SHP77 treated with DMSO at 0.1 percent for 48 hours (cell line): Measurements from ENCODE around the gene SMAP2.
A peak's percentile ranks its signal among the peaks of the same experiment; 100 is the strongest.
"Not testable (repeated sequence)": the region's sequence is repeated elsewhere in the genome, so short reads cannot be mapped to it uniquely, and the experiment has no call there.

Source experiments
- DNase-seq: peaks from one replicate; lab custom pipeline; 2025; lab: John Stamatoyannopoulos, UW

The SMAP2 gene

DNA sequence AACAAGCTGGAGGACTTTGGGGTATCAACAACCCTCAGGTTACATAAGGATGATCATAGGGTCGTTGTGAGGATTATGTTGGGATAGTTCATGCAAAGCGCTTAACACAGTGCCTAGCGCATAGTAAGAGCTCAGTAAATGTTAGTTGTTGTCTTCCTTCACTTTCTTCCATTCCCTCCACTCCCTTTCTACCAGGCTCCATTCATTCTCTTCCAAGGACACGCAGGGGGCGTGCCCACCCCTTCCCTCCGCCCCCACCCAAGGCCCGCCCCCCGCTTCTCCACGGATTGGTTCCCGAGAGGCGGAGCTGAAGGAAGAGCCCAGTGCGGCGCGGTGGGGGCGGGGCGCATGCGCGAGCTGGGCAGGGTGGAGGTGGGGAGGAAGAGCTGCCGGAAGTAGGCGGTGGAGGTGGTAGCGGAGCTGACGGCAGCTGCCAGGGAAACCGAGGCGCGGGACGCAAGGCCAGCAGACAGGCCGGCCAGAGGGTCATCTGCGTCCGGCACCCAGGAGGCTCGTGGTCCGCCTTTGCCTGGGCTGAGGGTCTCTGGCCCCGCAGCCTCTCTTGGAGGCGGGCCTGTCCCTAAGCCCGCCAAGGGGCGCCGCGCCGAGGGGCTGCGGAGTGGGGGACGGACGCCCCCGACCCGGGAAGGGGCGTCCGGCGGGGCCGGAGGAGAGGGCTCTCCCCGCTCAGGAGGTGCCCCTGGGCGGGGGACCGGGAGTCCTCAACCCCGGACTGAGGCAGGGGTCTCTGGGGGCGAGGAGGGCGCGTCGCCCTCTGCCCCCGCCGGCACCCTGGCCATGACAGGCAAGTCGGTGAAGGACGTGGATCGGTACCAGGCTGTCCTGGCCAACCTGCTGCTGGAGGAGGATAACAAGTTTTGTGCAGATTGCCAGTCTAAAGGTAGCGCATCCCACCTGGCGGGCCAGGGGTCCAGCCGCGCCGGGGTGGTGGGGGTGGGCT, at the start of gene SMAP2:
Gene SMAP2, plus strand, starts transcription at position 405 of the 961 bp plus-strand sequence. Its CDS starts 394 bp downstream, at position 799.
- peak; percentile 77 for DNase-seq

- DNase-seq, result not testable (repeated sequence)
Measured at GRCh38 chr1:40331403-40331802, 42.1 kb upstream of the SMAP2 start.

DNA sequence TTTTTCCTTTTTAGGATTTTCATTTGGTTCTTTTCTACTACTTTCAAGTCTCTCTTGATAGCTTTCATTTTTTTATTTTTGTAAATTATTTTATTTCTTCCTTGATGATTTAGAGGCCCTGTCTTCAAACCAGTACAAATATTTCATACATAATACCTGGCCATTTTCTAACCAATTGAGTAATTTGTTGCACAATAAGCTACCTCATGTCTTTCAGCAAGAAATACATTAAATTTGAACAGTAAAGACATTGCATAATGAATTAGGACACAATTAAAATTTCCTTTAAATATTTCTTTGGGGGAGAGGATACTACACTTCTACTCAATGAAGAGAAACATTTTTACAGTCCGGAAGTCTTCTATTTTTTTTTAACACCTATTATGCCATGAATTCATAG, 40.8 kb upstream of the SMAP2 start:
- DNase-seq, result no peak

DNA sequence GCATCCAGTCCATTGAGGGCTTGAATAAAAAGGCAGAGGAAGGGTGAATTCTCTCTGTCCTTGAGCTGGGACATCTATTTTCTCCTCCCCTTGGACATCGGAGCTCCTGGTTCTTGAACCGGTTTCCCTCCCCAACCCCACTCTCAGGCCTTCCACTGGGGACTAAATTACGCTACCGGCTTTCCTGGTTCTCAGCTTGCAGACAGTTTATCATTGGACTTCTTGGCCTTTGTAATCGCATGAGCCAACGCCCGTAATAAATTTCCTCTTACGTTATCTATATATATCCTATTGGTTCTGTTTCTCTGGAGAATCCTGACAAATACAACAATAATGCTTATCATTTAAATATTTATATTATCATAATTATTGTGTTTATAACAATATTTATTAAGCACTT, 36.1 kb upstream of the SMAP2 start:
- no peak for DNase-seq

DNA sequence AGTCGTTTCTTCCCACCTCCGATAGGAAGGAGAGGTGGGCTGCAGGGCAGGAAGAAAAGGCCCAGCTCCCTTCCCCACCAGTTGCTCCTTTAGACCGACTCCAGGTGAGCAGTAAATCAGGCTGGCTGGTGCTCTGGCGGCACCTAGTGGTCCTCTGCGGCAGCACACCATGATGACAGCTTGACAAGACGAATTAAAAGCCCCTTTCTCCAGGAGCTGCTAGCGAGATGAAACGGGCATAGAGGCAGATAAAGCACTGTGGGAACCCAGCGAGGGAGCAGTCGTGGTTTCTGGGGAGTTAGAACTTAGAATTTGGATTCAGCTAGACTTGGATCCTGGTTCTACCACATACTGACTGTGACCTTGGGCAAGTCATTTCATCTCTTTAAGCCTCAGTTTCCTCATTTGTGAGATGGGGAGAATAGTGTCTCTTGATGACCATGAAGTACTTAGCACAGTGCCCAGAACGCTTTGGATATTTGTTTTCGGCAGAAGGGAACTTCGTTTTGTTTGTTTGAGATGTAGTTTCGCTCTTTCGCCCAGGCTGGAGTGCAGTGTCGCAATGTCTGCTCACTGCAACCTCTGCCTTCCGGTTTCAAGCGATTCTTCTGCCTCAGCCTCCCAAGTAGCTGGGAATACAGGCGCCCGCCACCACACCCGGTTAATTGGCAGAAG, 34.6 kb upstream of the SMAP2 start:
- DNase-seq, result peak; percentile 46

DNA sequence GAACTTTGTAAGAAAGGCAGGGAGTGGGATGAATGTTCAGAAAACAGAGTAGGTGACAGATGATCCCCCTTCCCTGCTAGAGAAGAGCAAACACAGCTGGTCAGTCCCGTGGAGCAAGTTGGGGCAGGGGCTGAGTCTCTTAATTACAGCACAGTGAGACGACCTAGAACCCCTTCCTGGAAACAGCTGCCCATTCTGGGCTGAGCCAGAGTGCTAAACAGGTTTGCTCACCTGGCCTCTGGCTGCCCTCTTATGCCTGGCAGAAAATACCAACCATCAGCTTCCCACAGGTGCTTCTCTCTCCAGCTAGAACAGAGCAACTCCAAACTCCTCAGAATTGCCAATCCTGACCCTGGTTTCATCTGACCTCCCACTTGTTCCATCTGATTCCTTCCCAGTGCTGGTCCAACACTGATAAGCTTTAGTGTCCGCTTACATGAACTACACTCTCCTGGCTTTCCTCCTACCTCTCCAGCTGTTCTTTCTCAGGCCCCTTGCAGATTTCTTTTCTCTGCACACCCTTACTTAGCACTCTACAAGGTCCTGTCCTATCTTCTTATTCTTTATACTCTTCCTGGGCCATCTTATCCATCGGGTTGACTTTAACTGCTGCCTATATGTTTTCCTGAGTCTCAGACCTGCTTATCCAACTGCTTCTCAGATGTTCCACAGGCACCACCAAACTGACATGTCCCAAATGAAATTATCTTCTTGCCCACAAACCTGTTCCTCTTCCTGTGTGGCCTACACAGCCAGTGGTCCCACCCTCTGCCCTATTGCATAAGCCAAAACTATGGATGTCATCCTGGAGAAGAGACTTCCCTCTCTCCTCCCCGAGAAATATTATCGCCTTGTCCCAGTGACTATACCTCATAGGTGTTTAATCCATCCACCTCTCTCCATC, 33.9 kb upstream of the SMAP2 start:
- DNase-seq, result no peak

DNA sequence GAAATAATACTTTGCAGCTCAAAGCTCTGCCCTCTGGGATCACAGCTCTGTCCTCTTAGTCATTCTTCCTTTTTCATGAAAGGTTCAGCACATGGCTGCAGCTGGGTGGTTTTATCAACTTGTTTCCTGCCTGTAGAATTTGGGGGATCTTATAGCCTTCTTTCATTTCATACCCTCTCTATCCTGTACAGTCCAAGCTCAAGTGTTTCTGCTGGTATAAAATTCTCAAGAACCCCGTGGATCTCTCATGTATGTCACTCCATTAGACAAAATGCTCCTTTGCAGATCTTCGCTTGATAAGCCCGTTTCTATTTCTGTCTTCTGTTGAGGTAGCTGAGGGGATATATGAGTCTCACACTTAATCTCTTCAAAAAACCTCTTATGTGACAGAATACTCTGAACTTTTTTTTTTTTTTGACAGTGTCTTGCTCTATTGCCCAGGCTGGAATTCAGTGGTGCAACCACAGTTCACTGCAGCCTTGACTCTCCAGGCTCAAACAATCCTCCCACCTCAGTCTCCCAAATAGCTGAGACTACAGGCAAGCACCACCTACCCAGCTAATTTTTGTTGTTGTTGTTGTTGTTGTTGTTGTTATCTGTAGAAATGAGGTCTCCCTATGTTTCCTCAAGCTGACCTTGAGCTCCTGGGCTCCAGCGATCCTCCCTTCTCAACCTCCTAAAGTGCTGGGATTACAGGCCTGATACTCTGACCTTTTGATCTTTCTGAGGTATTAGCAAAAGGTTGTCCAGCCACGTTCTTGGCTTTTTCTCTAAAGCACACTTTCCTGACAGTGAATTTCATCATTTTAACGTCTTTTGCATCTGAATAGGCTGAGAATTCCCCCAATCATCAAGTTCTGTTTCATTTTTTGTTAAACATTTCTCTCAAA, 31.8 kb upstream of the SMAP2 start:
- DNase-seq, result no peak

DNA sequence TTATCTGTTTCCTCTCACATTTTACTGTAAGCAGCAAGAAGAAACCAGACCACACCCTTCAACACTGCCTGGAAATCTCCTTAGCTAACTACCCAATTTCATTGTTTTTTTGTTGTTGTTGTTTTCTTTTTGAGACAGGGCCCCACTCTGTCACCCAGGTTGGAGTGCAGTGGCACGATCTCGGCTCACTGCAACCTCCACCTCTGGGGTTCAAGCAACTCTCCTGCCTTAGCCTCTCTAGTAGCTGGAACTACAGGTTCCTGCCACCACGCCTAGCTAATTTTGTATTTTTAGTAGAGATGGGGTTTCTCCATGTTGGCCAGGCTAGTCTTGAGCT, 31.2 kb upstream of the SMAP2 start:
- DNase-seq, result not testable (repeated sequence)

DNA sequence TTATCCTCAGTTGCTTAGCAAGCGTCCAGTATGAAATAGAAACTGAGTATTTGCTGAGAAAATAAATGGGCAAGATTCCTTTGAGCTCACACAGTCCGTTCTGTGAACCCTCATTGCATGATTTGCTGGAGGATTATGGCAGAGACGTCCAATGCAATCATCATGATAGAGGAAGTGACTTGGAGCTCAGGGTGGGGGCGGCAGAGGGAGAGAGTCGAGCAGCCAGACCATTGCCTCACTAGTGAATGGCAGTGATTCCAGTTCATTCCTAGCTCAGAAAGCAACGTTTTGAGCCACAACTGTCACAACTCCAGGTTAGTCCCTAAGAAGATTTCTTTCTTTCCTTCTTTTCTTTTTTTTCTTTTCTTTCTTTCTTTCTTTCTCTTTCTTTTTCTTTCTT, 28.9 kb upstream of the SMAP2 start:
- no peak for DNase-seq

GRCh38 chr1:40350391-40350790, 23.1 kb upstream of the SMAP2 start:
- DNase-seq, result no peak

- DNase-seq, result no peak
Measured at GRCh38 chr1:40351124-40351523, 22.4 kb upstream of the SMAP2 start.

DNA sequence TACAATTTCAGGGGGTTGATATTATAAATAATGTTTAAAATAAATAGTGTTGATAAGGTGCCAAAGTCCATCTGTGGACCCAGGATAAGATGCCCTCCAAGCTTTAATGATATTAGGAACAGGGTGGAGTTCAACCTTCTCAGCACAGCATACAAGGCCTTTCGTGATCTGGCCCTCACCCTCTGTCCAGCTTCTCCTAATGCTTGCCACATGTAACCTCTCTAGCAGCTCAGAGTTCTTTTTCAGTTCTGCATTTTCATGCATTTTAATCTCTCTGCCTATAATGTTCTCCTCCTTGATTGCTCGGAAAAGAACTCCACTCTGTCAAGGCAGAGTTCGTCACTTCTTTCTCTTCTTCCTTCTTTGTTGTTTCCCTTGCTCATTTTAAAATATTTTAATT, 21.4 kb upstream of the SMAP2 start:
- no peak for DNase-seq

DNA sequence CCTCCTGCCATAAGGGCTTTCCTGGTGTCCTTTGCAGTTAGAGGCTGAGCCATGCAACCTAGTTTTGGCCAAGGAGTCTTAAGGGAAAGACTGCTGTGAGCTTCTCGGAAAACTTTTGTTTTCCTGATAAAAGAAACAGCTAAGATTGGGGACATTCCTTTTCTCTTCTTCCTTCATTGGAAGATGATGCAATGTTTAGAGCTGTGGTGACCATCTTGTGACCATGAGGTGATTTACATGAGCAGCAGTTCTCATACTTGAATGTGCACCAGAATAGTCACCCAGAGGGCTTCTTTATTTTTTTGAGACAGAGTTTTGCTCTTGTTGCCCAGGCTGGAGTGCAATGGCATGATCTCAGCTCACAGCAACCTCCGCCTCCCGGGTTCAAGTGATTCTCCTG, 20.4 kb upstream of the SMAP2 start:
- DNase-seq, result no peak

- no peak for DNase-seq
Measured at GRCh38 chr1:40357625-40358024, 15.9 kb upstream of the SMAP2 start.

- no peak for DNase-seq
Measured at GRCh38 chr1:40360631-40361030, 12.9 kb upstream of the SMAP2 start.

DNA sequence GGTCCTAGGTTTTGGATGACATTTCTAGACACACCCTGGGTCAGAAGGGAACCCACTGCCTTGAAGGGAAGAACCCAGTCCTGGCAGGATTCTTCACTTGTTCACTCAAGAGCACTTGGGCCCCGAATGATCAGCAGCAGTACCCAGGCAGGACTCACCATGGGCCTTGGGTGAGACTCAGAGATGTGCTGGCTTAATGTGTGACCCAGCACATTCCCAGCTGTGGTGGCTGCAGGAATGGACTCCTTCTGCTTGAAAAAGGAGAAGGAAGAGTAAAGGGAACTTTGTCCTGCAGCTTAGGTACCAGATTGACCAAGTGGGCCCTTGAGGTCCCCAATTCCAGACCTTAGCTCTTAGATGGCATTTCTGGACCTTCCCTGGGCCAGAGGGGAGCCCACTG, 12.3 kb upstream of the SMAP2 start:
- DNase-seq, result no peak

DNA sequence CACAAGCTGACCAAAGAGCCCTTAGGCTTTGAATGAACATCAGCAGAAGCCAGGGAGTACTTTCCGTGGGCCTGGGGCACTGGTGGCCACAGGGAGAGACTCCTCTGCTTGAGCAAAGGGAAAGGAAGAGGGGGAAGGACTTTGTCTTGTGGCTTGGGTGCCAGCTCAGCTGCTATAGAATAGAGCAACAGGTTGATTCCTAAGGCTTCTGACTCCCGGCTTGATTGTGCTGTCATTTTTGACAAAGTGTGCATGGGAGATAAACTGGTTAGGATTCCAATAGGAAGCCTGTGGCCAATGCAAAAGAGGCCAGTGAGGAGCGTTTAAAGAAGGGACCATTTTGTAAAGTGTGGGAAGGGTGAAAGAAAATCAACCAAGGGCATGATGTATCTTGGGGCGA, 11.9 kb upstream of the SMAP2 start:
- DNase-seq, result no peak

- DNase-seq, result no peak
Measured at GRCh38 chr1:40362199-40362598, 11.3 kb upstream of the SMAP2 start.

- DNase-seq, result no peak
Measured at GRCh38 chr1:40362699-40363098, 10.8 kb upstream of the SMAP2 start.

DNA sequence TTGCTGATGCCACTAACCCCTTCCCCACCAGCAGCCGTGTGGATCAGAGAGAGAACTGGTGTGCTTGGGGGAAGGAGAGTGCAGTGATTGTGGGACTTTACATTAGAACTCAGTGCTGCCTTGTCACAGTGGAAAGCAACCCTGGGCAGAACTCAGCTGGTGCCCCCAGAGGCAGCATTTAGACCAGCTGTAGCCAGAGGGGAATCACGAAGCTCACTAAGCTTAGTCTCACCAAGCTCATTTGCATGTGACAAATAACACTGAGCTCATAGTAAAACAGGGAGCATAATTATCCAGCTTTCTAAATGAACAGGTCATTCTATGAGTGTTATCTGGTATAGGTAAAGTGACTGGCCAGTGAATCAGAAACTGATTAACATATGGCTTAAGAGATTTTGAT, 9.8 kb upstream of the SMAP2 start:
- DNase-seq, result no peak

DNA sequence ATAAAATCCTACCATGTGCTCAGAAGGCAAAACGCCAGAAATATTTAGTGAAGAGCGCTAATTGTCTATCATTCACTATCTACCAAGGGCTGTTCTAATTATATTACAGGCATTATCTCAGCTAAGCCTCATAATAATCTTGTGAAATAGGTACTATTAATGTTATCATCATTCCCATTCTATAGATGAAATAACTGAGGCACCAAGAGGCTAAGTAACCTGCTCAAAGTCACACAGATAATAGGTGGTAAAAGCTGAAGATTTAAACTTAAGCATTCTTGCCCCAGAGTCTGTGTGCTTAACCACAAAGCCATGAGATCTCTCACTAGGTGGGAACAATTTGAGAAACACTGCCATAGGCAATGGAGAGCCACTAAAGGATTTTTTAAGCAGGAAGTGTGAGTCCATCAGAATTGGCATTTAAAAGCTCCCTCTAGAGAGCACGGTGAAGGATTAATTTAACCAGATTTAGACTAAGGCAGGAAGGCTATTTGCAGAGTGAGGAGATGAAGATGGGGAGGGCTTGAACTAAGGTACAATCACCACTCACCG, 1.7 kb upstream of the SMAP2 start:
- no peak for DNase-seq
